ENCODE data around the gene EPHB4.
"Not testable (repeated sequence)": the region's sequence is repeated elsewhere in the genome, so short reads cannot be mapped to it uniquely, and the experiment has no call there.

Gene EPHB4

DNA sequence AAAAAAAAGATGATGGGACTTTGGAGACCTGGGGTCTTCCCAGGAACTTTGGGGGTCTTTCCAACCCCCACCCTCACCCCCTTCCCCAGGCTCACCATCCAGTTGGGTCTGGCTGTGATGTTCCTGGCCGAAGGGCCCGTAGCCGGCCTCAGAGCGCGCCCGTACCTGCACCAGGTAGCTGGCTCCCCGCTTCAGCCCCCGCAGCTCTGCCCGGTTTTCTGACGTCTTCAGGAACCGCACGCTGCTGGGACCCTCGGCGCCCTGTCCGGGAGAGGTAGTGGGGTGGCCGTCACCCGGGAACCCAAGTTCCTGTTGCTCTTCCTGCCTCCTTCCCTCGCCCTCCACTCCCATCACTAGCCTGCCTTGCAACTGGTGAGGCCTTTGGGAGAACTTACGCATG, 10.2 kb downstream of the EPHB4 start:
- POLR2A ChIA-PET (ENCODE audit: low non-redundant PET) = no interaction called here
- TF ChIP-seq, protein P1, sequence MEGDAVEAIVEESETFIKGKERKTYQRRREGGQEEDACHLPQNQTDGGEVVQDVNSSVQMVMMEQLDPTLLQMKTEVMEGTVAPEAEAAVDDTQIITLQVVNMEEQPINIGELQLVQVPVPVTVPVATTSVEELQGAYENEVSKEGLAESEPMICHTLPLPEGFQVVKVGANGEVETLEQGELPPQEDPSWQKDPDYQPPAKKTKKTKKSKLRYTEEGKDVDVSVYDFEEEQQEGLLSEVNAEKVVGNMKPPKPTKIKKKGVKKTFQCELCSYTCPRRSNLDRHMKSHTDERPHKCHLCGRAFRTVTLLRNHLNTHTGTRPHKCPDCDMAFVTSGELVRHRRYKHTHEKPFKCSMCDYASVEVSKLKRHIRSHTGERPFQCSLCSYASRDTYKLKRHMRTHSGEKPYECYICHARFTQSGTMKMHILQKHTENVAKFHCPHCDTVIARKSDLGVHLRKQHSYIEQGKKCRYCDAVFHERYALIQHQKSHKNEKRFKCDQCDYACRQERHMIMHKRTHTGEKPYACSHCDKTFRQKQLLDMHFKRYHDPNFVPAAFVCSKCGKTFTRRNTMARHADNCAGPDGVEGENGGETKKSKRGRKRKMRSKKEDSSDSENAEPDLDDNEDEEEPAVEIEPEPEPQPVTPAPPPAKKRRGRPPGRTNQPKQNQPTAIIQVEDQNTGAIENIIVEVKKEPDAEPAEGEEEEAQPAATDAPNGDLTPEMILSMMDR (conservative IDR thresholded peaks at IDR 0.05; ENCODE audit: low read depth) = no peak
- DNase-seq (ENCODE audit: low spot score) = no peak
- peak overlapping the region; percentile 76 for H3K27ac ChIP-seq
- CTCF ChIA-PET = interaction anchor here (0.6 kb wide), 1 partner anchor 127 kb away, joined by 9 read pairs; no protein-coding TSS in a partner anchor

DNA sequence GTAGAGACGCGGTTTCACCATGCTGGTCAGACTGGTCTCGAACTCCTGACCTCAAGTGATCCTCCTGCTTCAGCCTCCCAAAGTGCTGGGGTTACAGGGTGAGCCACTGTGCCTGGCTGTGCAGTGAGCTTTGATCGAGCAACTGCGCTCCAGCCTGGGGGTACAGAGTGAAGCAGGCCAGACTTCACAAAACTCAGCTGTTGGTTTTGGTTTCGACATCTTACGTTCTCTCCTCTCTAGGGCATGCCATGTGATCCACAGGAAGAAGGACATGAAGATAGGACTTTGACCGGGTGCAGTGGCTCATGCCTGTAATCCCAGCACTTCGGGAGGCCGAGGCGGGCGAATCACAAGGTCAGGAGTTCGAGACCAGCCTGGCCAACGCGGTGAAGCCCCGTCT, 10.8 kb downstream of the EPHB4 start:
- POLR2A ChIA-PET (ENCODE audit: low non-redundant PET); DNase-seq (ENCODE audit: low spot score): not testable (repeated sequence)
- CTCF ChIA-PET = interaction anchor here (1.3 kb wide), 1 partner anchor 35 kb away, joined by 9 read pairs; no protein-coding TSS in a partner anchor
- peak overlapping the region; percentile 76 for H3K27ac ChIP-seq

DNA sequence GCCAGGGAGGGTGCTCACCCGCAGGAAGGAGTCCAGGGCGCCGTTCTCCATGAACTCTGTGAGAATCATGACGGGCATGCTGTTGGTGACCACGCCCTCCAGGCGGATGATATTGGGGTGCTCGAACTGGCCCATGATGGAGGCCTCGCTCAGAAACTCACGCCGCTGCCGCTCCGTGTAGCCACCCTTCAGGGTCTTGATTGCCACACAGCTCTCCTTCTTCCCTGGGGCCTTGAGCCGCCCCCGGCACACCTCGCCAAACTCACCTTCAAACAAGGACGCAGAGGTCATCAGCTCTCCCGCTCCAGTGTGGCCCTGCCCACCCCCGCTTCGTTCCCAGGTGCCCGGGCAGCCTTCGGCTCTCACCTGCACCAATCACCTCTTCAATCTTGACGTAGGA, 14.6 kb downstream of the EPHB4 start:
- POLR2A ChIA-PET (ENCODE audit: low non-redundant PET) = interaction anchor here (0.7 kb wide), 1 partner anchor 104 kb away, joined by 3 read pairs; no protein-coding TSS in a partner anchor
- TF ChIP-seq, protein P1 (conservative IDR thresholded peaks at IDR 0.05; ENCODE audit: low read depth) = no peak
- peak overlapping the region; percentile 76 for H3K27ac ChIP-seq
- DNase-seq (ENCODE audit: low spot score) = no peak
- CTCF ChIA-PET = interaction anchor here (0.6 kb wide), 2 partner anchors 9 to 39 kb away, joined by 3 read pairs; no protein-coding TSS in a partner anchor

DNA sequence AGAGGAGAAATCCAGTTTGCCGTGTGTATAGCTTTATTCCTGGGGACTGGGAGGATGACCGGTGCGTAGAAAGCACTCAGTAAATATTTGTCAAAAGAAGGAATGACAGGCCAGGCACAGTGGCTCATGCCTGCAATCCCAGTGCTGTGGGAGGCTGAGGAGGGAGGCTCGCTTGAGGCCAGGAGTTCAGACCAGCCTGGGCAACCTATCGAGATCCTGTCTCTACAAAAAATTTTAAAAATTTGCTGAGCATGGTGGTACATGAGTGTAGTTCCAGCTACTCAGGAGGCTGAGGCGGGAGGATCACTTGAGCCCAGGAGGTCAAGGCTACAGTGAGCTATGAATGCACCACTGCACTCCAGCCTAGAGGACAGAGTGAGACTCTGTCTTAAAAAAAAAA, 15.8 kb downstream of the EPHB4 start:
- CTCF ChIA-PET = no interaction called here
- peak overlapping the region; percentile 76 for H3K27ac ChIP-seq
- TF ChIP-seq, protein P1 (conservative IDR thresholded peaks at IDR 0.05; ENCODE audit: low read depth) = no peak
- no peak for DNase-seq (ENCODE audit: low spot score)
- POLR2A ChIA-PET (ENCODE audit: low non-redundant PET) = interaction anchor here (0.7 kb wide), 1 partner anchor 44 kb away, joined by 4 read pairs; no protein-coding TSS in a partner anchor

DNA sequence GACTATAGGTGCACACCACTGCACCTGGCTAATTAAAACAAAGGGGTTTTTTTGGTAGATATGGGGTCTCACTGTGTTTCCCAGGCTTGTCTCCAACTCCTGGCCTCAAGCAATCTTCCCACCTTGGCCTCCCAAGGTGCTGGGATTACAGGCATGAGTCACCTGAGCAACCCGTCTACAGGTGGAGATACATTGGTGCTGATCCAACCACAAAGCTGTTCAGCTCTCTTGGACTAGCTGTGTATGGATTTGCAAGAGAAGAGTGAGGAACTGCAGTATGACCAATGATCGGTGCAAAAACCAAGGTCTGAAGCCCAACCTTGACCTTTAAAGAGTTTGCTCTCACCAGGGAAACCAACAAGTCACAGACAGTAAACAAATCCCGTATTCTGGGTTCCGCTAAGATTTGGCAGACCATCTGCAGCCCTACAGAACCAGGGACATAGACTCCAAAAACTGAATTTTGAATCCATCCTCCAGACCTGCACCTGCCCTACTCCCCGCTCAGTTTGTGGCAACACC, 18.9 kb downstream of the EPHB4 start:
- no peak for DNase-seq (ENCODE audit: low spot score)
- TF ChIP-seq, protein P1 (conservative IDR thresholded peaks at IDR 0.05; ENCODE audit: low read depth) = no peak
- H3K27ac ChIP-seq = peak overlapping the region; percentile 41
- ChIA-PET POLR2A (ENCODE audit: low non-redundant PET) (no interaction called here), CTCF (no interaction called here)

DNA sequence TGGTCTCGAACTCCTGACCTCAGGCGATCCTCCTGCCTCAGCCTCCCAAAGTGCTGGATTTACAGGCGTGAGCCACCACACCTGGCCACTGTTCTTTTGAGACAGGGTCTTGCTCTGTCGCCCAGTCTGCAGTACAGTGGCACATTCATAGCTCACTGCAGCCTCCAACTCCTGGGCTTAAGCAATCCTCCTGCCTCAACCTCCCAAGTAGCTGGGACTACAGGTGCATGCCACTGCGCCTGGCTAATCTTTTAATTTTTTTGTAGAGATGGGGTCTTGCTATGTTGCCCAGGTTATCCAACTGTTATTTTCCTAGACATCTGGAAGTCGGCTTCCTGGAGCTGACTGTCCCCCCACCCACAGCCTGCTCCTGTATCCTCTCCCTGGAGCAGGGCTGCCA, 20.4 kb downstream of the EPHB4 start:
- DNase-seq (ENCODE audit: low spot score); POLR2A ChIA-PET (ENCODE audit: low non-redundant PET): not testable (repeated sequence)
- H3K27ac ChIP-seq = peak overlapping the region; percentile 99
- CTCF ChIA-PET = interaction anchor here (0.6 kb wide), 1 partner anchor 20 kb away, joined by 12 read pairs; no protein-coding TSS in a partner anchor

DNA sequence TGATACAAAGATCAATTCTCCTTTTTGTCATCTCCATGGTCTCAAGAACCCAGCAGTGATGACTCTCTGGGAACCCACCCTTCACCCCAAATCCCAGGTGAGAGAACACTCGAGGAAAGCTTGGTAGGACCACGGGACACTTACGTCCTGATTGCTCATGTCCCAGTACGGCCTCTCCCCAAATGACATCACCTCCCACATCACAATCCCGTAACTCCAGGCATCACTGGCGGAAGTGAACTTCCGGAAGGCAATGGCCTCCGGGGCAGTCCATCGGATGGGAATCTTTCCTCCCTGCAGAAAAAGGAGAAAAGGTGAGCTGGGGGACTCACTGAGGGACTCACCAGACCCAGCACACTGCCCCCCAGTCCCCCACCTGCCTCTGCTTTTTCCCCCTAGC, 21.0 kb downstream of the EPHB4 start:
- TF ChIP-seq, protein P1 (conservative IDR thresholded peaks at IDR 0.05; ENCODE audit: low read depth) = no peak
- CTCF ChIA-PET = interaction anchor here (1.4 kb wide), 1 partner anchor 46 kb away, joined by 4 read pairs; the partner anchor contains the start of gene SLC12A9
- POLR2A ChIA-PET (ENCODE audit: low non-redundant PET) = no interaction called here
- H3K27ac ChIP-seq = peak overlapping the region; percentile 99
- DNase-seq (ENCODE audit: low spot score) = no peak

Data from RWPE1 (cell line).